ENCODE measurements around the gene S1PR3.

S1PR3 gene

DNA sequence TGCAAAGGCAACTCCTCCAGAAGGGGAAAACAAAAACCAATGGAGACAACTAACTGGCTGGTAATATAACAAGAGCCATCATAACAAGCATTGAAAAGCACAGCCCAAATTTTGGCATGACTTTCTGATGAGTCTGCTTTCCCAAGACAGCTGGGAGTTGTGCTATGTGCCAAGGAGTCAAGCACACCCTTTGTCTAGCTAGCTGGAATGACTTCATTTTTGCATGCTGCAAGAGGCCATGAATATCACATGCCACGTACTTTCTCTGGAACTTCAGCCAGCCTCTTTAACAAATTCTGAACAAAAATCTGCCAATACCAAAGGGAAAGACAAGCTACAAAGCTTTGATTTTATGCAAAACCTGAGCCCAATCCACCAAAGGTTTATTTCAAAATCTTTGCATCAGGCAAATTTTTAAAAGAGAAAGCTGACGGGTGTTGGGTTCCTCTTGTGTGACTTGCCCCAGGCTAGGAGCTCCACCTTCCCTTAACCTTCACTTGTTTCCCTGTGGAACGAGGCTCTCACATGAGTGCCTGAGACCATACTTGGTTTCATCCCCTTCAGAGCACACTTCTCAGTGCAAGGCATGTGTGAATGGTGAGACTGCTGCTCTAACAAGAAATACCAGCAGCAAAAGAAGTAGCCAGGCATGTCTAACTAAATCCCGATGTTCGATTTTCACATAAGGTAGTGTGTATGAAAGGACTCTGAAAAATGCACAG, 47.3 kb downstream of the S1PR3 start:
- no peak for DNase-seq (ENCODE audit: low read depth)

DNA sequence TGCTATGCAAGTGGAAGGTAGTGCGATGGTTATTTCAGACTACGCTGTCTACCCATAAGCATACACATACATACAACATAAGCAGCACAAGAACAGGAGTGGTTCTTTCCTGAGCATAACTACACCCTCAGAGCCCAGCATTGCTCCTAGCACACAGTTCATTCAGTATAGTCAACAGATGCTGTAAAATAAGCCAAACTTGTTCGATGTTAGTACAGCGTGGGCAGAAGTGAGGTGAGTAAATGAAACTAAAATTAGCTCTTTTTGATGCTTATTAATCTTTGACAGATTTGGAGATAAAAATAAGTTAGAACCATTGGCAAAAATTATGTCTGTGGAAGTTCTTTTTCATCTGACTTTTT, 47.8 kb downstream of the S1PR3 start:
- no peak for DNase-seq (ENCODE audit: low read depth)

DNA sequence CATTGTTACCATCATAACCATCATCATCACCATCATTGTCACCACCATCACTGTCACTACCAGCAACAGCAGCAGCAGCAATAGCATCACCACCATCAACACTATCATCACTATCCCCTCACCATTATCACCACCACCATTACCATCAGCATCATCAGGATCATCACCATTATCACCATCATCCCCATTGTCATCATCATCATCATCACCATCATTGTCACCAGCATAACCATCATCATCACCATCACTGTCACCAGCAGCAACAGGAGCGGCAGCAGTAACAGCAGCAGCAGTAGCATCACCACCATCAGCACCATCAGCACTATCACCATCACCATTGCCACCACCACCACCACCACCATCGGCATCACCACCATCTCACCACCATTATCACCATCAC, 48.4 kb downstream of the S1PR3 start:
- DNase-seq (ENCODE audit: low read depth): no peak

DNA sequence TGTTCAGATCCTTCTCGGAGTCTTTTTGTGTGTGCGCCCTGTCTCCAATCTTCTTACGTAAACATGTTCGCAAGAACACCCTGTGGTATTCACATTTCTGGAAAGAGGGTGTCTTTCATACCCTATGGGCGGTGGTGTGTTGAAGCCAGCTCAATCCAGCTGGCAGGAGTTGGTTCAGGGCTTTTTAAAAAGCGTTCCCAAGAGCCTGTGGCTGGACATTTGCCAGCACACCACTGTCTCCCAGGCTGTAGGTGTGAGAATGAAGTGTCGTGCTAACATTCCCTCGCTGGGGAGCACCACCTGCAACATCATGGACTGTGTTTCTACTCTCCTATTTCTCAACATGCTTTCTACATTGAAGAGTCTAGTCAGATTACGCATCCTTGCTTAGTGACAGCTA, 51.7 kb downstream of the S1PR3 start:
- no peak for DNase-seq (ENCODE audit: low read depth)

GRCh38 chr9:89044104-89044503, 52.8 kb downstream of the S1PR3 start:
- no peak for DNase-seq (ENCODE audit: low read depth)

GRCh38 chr9:89044881-89045280, 53.6 kb downstream of the S1PR3 start:
- DNase-seq (ENCODE audit: low read depth): no peak

DNA sequence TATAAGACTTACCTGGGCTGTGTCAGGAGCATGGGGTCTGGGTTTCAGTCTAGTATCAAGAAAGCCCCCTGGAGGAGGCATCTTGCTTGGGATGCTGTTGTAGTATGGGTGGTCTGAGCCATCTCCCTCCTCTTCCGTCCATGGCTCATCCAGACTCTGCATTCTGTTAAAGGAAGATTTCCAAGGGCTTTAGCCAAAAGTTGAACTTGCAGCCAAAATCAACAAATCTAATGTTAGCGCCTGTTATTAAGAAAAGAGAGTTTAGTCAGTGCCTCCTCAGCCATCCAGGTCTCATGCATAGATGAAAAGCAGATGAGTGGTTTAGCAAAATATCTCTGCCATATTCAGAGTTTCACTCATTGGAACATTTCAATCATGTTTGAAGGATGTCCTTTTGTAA, 55.6 kb downstream of the S1PR3 start:
- DNase-seq (ENCODE audit: low read depth): no peak

DNA sequence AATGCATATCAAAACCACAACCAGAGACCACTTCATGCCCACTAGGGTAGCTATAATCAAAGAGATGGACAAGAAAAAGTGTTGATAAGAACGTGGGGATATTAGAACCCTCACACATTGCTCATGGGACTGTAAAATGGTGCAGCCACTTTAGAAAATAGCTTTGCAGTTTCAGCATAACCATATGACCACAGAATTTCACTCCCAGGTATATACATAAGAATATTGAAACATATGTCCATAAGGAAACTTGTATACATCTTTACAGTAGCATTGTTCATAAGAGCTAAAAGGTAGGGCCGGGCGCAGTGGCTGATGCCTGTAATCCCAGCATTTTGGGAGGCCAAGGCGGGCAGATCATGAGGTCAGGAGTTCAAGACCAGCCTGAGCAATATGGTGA, 56.4 kb downstream of the S1PR3 start:
- DNase-seq (ENCODE audit: low read depth): no peak

- DNase-seq (ENCODE audit: low read depth): no peak
Observed at GRCh38 chr9:89048616-89049015, 57.3 kb downstream of the S1PR3 start.

DNA sequence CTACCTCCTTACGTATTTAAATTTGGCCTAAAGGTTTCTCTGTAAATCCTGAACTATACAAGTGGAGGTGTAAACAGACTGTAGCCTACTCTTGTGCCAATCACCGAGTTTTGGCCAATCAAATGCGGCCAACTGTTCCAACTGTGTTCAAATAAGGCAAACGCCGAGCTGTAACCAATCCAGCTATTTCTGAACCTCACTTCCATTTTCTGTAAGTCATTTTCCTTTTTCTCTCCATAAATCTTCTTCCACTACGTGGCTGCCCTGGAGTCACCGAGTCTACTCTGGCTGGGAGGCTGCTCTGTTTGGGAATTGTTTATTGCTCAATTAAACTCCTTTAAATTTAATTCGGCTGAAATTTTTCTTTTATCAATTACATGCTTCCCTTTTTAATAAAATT, 58.4 kb downstream of the S1PR3 start:
- DNase-seq (ENCODE audit: low read depth): no peak

GRCh38 chr9:89051421-89052025, 60.3 kb downstream of the S1PR3 start:
- DNase-seq (ENCODE audit: low read depth): no peak

DNA sequence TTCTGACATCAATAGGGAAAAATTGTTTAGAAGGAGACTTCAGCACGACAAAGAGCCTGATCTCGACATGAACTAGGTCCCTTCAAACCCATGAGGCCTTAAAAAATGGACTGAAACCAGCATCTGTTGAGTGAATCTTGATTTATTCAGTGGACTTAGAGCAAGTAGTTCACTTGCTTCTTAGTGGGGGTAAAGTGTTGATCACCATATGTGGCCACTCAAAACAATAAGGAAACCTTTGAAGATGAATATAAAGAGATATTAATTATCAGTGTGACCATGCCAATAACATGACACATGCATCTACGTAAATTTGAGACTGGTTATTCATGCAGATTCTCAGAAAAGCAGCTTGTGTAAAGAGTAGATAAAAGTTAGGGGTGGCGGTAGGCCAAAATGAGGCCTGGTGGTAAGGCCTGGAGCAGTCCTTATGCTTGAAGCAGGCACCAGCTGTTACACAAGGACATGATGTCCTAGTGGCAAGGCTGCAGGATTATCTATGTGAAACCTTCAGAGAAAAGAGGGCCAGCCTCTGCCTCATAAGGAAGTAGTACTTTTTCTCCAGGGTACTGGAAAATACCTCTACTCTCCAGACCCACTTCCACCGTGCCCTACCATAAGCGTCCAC, 61.3 kb downstream of the S1PR3 start:
- DNase-seq (ENCODE audit: low read depth): no peak

GRCh38 chr9:89053301-89053700, 62.0 kb downstream of the S1PR3 start:
- DNase-seq (ENCODE audit: low read depth): no peak

All from activated T-cell treated with anti-CD3 and anti-CD28 coated beads for 24 hours (primary cell).